Erythroblast (primary cell): ENCODE results near the gene PPP1R37.

Source experiments
- GATA1 ChIP-seq: IDR thresholded peaks from 2 replicates; pipeline ENCODE4 v1.6.1; 2011; ENCODE audit warnings: low read depth, mild to moderate bottlenecking, control low read depth, low read length, moderate library complexity
- POLR2A ChIP-seq: IDR thresholded peaks from 2 replicates; pipeline ENCODE4 v1.6.1; 2011; ENCODE audit warnings: mild to moderate bottlenecking, low read length

GRCh38 chr19:45101806-45102205 lies 8.8 kb downstream of the PPP1R37 start:
- TF ChIP-seq POLR2A: no peak
- TF ChIP-seq GATA1: no peak
